GM12875 (cell line): ENCODE measurements around the gene SLC27A6.

Experiments
- H3K4me3 ChIP-seq: one replicate; pipeline ENCODE4 v1.5.1; 2011; ENCODE audit warnings: low read depth, low read length, control low read depth
- TF ChIP-seq, protein P1 (sequence below): IDR thresholded peaks from 2 replicates; pipeline ENCODE4 v1.5.1; 2011; ENCODE audit warnings: low read depth, mild to moderate bottlenecking, control low read depth, inconsistent platforms, low read length, moderate library complexity, borderline replicate concordance; ENCODE audit not compliant: insufficient read depth

The SLC27A6 gene

DNA sequence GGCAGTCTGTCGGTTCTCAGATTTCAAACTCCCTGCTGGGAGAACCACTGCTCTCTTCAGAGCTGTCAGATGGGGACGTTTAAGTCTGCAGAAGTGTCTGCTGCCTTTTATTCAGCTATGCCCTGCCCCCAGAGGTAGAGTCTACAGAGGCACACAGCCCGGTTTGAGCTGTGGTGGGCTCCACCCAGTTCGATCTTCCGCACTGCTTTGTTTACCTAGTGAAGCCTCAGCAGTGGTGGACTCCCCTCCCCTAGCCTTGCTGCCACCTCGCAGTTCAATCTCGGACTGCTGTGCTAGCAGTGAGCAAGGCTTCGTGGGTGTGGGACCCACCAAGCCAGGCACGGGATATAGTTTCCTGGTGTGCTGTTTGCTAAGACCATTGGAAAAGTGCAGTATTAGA lies 8.0 kb downstream of the SLC27A6 start:
- TF ChIP-seq, protein P1, sequence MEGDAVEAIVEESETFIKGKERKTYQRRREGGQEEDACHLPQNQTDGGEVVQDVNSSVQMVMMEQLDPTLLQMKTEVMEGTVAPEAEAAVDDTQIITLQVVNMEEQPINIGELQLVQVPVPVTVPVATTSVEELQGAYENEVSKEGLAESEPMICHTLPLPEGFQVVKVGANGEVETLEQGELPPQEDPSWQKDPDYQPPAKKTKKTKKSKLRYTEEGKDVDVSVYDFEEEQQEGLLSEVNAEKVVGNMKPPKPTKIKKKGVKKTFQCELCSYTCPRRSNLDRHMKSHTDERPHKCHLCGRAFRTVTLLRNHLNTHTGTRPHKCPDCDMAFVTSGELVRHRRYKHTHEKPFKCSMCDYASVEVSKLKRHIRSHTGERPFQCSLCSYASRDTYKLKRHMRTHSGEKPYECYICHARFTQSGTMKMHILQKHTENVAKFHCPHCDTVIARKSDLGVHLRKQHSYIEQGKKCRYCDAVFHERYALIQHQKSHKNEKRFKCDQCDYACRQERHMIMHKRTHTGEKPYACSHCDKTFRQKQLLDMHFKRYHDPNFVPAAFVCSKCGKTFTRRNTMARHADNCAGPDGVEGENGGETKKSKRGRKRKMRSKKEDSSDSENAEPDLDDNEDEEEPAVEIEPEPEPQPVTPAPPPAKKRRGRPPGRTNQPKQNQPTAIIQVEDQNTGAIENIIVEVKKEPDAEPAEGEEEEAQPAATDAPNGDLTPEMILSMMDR: no peak
- no peak overlapping the region for H3K4me3 ChIP-seq

DNA sequence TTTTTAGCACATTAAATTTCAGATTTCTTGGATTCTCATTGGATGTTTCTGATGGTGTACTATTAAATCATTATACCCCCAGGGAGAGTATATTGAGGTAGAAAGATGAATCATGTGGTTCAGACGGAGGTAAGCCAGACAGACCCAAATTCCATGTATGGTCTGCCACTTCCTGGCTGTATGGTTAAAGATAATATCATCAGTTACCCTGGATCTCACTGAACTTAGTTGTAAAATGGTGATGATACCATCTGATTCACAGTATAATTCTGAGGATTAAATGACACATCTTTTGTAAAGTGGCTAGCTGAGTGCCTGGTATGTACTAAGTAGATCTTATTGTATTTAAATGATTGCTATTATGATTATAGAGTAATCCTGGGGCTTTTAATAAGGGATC lies 9.3 kb downstream of the SLC27A6 start:
- TF ChIP-seq, protein P1: no peak
- no peak overlapping the region for H3K4me3 ChIP-seq

DNA sequence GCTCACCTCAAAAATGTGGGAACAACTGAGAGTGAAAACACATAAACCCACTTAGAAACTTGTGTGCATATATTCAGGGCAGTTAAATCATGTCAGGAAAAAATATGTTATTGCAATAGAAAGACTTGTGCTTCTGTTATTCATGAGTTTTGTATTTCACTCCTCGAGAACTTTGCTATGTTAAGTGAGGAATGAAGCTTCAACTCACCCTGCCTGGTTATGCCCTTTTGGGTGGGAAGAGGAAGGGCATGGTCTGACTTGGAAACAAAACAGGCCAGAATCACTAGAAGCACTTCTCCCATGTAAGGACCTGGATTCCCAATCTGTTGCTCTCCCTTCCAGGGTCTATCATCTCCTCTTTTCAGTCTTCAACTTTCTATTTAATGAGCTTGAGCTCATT lies 14.5 kb downstream of the SLC27A6 start:
- TF ChIP-seq, protein P1: no peak
- H3K4me3 ChIP-seq: no peak overlapping the region

DNA sequence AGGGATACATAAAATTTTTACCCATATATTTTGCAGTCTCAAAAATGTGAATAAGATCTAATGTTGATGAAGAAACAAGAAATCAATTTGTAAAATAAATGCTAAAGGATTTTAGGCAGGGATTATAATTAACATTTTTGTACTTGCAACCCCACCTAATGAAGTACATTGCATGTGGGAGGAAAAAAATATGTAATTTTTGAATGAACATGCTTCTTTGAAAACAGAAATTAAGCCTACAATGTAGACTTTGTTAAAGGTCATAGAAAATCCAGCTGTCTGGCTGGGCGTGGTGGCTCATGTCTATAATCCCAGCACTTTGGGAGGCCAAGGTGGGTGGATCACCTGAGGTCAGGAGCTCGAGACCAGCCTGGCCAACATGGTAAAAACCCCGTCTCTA lies 15.6 kb downstream of the SLC27A6 start:
- TF ChIP-seq, protein P1: no peak

DNA sequence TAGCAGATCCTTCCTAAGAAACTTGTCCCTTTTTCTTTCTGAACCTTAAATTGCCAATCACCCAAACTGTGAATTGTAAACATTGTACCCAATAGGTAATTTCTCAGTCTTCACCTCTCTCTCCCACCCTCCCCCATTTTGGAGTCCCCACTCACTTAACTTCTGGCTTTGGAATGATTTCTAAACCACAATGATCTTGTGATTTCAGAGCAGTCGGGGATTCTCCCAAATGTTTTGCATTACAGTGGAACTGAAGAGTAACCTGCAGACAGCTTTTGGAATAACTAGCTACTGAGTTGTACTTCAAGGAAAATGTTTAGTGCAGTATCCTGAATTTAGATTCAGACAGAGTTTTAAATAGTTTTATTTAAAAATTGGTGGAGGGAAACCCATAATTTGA lies 19.2 kb downstream of the SLC27A6 start:
- TF ChIP-seq, protein P1: no peak
- H3K4me3 ChIP-seq: no peak overlapping the region

More for the DNA sequence above, 15.6 kb downstream of the SLC27A6 start:
- no peak overlapping the region for H3K4me3 ChIP-seq

DNA sequence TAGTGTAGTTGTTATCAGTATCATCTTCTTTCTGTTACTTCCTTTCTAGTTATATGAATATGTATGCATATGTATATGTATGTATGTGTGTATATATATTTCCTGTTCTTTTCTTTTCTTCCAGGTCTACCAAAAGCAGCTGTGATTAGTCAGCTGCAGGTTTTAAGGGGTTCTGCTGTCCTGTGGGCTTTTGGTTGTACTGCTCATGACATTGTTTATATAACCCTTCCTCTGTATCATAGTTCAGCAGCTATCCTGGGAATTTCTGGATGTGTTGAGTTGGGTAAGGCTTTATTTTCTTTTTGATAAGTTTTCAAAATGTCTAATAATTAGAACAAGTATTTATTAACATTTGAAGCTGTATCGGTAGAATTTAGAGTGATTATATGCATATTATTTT lies 23.2 kb downstream of the SLC27A6 start:
- no peak overlapping the region for H3K4me3 ChIP-seq
- TF ChIP-seq, protein P1: no peak

DNA sequence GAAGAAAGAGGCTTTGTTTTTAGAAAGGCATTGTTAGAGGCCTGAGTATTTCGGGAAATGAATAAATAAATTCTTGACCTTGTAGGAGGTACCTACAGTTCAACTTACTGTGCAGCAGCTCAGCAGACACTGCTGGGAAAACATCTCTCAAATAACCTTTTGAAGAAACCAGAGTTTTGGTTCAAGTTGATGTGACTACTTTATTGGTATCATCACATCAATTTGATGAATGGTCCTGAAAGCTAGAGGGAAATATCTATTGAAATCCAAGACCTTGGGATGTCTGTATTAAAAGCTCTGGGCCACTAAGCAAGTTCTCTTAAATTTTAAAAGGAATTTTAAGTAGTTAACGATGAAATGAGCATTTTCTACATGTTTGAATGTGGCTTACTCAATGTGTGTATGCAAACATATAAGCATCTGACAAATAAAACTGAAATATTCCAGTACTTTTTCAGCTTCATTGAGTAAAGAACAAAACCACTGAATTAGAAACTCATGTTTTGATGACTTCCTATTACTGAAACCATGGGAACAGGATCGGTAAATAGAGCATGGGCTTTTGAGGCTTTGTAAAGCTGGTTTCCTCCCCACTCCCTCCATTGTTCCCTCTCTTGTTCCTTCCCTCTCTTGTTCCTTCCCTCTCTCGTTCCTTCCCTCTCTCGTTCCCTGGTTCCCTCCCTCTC lies 36.7 kb downstream of the SLC27A6 start:
- TF ChIP-seq, protein P1: no peak
- H3K4me3 ChIP-seq: no peak overlapping the region
